Liver (tissue), 9 donors: Measurements from ENCODE around the gene MAGED2. TPM values are rescaled to one million over a fixed set of nuclear protein-coding genes. Genes with fewer than 3 reads are reported as not detected.

Experiments used
- DNase-seq: peaks from one replicate; pipeline ENCODE4 v3.0.0-alpha.2; 2017; ENCODE audit warnings: low spot score
- H3K27ac ChIP-seq, 2 donors: one replicate each; pipeline ENCODE4 v1.7.0; 2013; ENCODE audit warnings: inconsistent platforms in 2 of 2, low read length in 2 of 2, control low read depth in 1 of 2, low read depth in 1 of 2, mild to moderate bottlenecking in 1 of 2
- H3K27me3 ChIP-seq, 4 donors: one replicate each; pipeline versions ENCODE4 v1.6.1 to v1.7.0; 2013; ENCODE audit warnings: low read length in 3 of 4, inconsistent platforms in 1 of 4, mild to moderate bottlenecking in 1 of 4, moderate library complexity in 1 of 4; ENCODE audit not compliant: control insufficient read depth in 4 of 4, insufficient read depth in 4 of 4
- H3K36me3 ChIP-seq, 4 donors: one replicate each; pipeline versions ENCODE4 v1.6.1 to v1.7.0; 2013; ENCODE audit warnings: low read length in 3 of 4, mild to moderate bottlenecking in 3 of 4, low read depth in 1 of 4, moderate library complexity in 1 of 4; ENCODE audit not compliant: control insufficient read depth in 4 of 4, insufficient read depth in 3 of 4
- H3K4me1 ChIP-seq, 4 donors: one replicate each; pipeline versions ENCODE4 v1.6.1 to v1.7.0; 2013; ENCODE audit warnings: low read length in 3 of 4, mild to moderate bottlenecking in 3 of 4, moderate library complexity in 1 of 4; ENCODE audit not compliant: control insufficient read depth in 4 of 4, insufficient read depth in 4 of 4
- H3K4me3 ChIP-seq, 3 donors: one replicate each; pipeline versions ENCODE4 v1.6.1 to v1.7.0; 2013; ENCODE audit warnings: low read length in 3 of 3, control low read depth in 1 of 3, low read depth in 1 of 3, mild to moderate bottlenecking in 1 of 3
- H3K9ac ChIP-seq, 2 donors: one replicate each; pipeline ENCODE4 v1.7.0; 2013; ENCODE audit warnings: low read length in 2 of 2, mild to moderate bottlenecking in 2 of 2, moderate library complexity in 2 of 2, control low read depth in 1 of 2, low read depth in 1 of 2
- H3K9me3 ChIP-seq, 4 donors: one replicate each; pipeline versions ENCODE4 v1.6.1 to v1.7.0; 2013; ENCODE audit warnings: low read length in 3 of 4; ENCODE audit not compliant: control insufficient read depth in 4 of 4
- ATF3 ChIP-seq: IDR thresholded peaks from 2 replicates; pipeline ENCODE4 v1.6.1; 2016; ENCODE audit warnings: antibody characterized with exemption
- EGR1 ChIP-seq, 2 donors: IDR thresholded peaks; 2 replicates each; pipeline ENCODE4 v1.6.1; 2016 to 2018; ENCODE audit warnings: antibody characterized with exemption in 2 of 2, low read depth in 2 of 2
- FOXA1 ChIP-seq: IDR thresholded peaks from 2 replicates; pipeline ENCODE4 v1.6.1; 2016; ENCODE audit warnings: antibody characterized with exemption
- GABPA ChIP-seq, 2 donors: IDR thresholded peaks in 1 of 2; conservative IDR thresholded peaks in 1 of 2; 2 replicates each; pipeline ENCODE4 v1.6.1; 2016; ENCODE audit warnings: antibody characterized with exemption in 2 of 2, mild to moderate bottlenecking in 1 of 2, moderate library complexity in 1 of 2
- HNF4A ChIP-seq, 2 donors: conservative IDR thresholded peaks; 2 replicates each; pipeline ENCODE4 v1.6.1; 2016; ENCODE audit warnings: antibody characterized with exemption in 2 of 2, mild to moderate bottlenecking in 2 of 2
- HNF4G ChIP-seq: IDR thresholded peaks from 2 replicates; pipeline ENCODE4 v1.6.1; 2016; ENCODE audit warnings: antibody characterized with exemption
- NR2F2 ChIP-seq: IDR thresholded peaks from 2 replicates; pipeline ENCODE4 v1.6.1; 2016; ENCODE audit warnings: antibody characterized with exemption
- RXRA ChIP-seq, 2 donors: IDR thresholded peaks; 2 replicates each; pipeline ENCODE4 v1.6.1; 2017 to 2018; ENCODE audit warnings: antibody characterized with exemption in 2 of 2, mild to moderate bottlenecking in 1 of 2
- SP1 ChIP-seq: IDR thresholded peaks from 2 replicates; pipeline ENCODE4 v1.6.1; 2018; ENCODE audit warnings: antibody characterized with exemption, mild to moderate bottlenecking
- YY1 ChIP-seq: IDR thresholded peaks from 2 replicates; pipeline ENCODE4 v1.6.1; 2016; ENCODE audit warnings: antibody characterized with exemption, mild to moderate bottlenecking
- WGBS: extraction: QIAGEN DNeasy Blood & Tissue Kit; methylation state at CpG from one replicate; pipeline ENCODE4 v1.1.7; 2013; 5-methylcytosine and 5-hydroxymethylcytosine counted together
- polyA plus RNA-seq, 2 donors: library from polyadenylated mRNA; stranded (reverse) in 1 of 2; unstranded in 1 of 2; fragments of 200-250 nt in 1 of 2; fragments of >200 nt in 1 of 2; fragmentation: Nextera tagmentation in 1 of 2; extraction: Ambion mirVana in 1 of 2; gene quantifications; one replicate each; pipeline versions ENCODE4 v1.2.1 to v1.2.3, GENCODE V29; 2013 to 2015
- total RNA-seq, 2 donors: library from RNA; depleted of rRNA; stranded (reverse); fragments of >200 nt; gene quantifications; one replicate each; pipeline ENCODE4 v1.2.3, GENCODE V29; 2014
- TF ChIP-seq, protein P1 (sequence below): IDR thresholded peaks from 2 replicates; pipeline ENCODE4 v1.6.1; 2016; ENCODE audit warnings: antibody characterized with exemption
- TF ChIP-seq, protein P2 (sequence below): fragments of 150-350 bp; IDR thresholded peaks from 2 replicates; pipeline ENCODE4 v1.5.1; 2017; ENCODE audit warnings: improper control_type of control experiment, low read depth, low read length; ENCODE audit not compliant: missing input control
- donor health status: healthy.
- donor health status: healthy.
- donor health status: healthy.
- donor health status: healthy.
- donor health status: healthy.

MAGED2 gene
- total and polyA plus RNA-seq, 4 donors = 25.4 to 93.4 (median 31.3) TPM

GRCh38 chrX:54817220-54817820 lies 9.8 kb downstream of the MAGED2 start:
- Histone ChIP-seq H3K4me1 (no peaks in the 10 kb centered on the region), H3K9ac (no peak overlapping the region), H3K4me3 (no peak overlapping the region), H3K27me3 (peaks cover 0 to 3% (median 0%) of the 10 kb centered on the region in 4 donors), H3K27ac (no peak overlapping the region), H3K9me3 (no peaks in the 10 kb centered on the region), H3K36me3 (peaks cover 6 to 31% (median 22%) of the 10 kb centered on the region in 4 donors)
- WGBS = 91% methylated on average over 7 of the region's 7 CpGs
- DNase-seq = no peak
- TF ChIP-seq YY1 (no peak), NR2F2 (no peak), ATF3 (no peak), HNF4G (no peak), SP1 (no peak)

DNA sequence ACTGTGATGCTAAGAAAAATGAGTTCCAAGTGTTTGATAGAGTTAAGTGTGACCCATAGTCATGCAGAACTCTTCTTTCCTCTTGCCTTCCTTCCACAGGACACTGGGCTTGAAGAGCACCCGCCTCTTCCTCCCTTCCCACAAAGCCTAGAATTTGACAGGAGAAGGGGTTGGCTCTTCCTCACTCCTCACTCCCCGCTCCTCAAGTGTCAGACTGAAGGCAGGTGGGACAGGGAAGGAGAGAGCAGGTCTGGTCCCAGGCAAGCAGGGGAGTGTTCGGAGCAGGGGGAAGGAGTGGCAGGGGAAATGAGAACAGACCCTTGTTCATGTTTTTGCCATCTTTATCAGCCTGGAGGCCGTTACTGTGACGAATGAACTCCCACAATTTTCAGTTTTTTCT lies 10.7 kb downstream of the MAGED2 start:
- Histone ChIP-seq H3K36me3 (peaks cover 2 to 23% (median 18%) of the 10 kb centered on the region in 4 donors), H3K27me3 (peaks cover 0 to 3% (median 0%) of the 10 kb centered on the region in 4 donors), H3K27ac (no peak overlapping the region), H3K9ac (no peak overlapping the region), H3K4me3 (no peak overlapping the region), H3K4me1 (no peaks in the 10 kb centered on the region), H3K9me3 (no peaks in the 10 kb centered on the region)
- no peak for DNase-seq
- TF ChIP-seq, protein P1, sequence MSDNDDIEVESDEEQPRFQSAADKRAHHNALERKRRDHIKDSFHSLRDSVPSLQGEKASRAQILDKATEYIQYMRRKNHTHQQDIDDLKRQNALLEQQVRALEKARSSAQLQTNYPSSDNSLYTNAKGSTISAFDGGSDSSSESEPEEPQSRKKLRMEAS = no peak
- no peak for TF ChIP-seq ATF3
- TF ChIP-seq SP1 = no peak
- WGBS = 81% methylated on average over 5 of the region's 5 CpGs

DNA sequence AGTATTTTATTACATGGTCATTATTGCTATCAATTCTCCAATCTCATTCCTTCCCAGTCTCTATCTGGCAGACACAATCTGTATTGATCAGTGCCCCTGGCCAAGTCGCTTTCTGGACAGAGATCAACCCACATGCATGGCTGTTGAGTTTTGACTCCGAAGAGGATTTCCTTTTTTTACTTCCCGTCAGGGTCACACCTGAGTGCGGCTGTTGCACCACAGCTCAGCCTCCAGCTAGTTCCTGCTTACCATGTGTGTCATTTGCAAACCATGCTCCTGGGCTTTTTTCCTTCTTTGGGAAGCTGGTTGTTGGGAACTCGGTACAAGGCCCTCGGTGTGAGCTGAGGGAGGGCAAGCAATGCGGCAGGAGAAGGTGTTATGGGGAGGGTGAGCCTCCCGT lies 11.7 kb downstream of the MAGED2 start:
- H3K36me3 ChIP-seq = peaks cover 1 to 15% (median 11%) of the 10 kb centered on the region in 4 donors
- no peak for DNase-seq
- no peak overlapping the region for H3K9ac ChIP-seq
- H3K4me1 ChIP-seq = no peaks in the 10 kb centered on the region
- peaks cover 0 to under 1% (median 0%) of the 10 kb centered on the region in 4 donors for H3K27me3 ChIP-seq
- H3K4me3 ChIP-seq = no peak overlapping the region
- H3K9me3 ChIP-seq = no peaks in the 10 kb centered on the region
- TF ChIP-seq RXRA (IDR thresholded peaks at IDR 0.05) (peak; percentile 9 to 27), FOXA1 (no peak), GABPA (IDR thresholded peaks at IDR 0.05 in 1 of 2, conservative IDR thresholded peaks at IDR 0.05 in 1 of 2) (no peak), EGR1 (IDR thresholded peaks at IDR 0.05; ENCODE audit: low read depth in 2 of 2) (peak in 1 of 2 donors; percentile 36), HNF4A (conservative IDR thresholded peaks at IDR 0.05) (peak in 1 of 2 donors; percentile 24)
- TF ChIP-seq, protein P1 = peak; percentile 55
- TF ChIP-seq, protein P2, sequence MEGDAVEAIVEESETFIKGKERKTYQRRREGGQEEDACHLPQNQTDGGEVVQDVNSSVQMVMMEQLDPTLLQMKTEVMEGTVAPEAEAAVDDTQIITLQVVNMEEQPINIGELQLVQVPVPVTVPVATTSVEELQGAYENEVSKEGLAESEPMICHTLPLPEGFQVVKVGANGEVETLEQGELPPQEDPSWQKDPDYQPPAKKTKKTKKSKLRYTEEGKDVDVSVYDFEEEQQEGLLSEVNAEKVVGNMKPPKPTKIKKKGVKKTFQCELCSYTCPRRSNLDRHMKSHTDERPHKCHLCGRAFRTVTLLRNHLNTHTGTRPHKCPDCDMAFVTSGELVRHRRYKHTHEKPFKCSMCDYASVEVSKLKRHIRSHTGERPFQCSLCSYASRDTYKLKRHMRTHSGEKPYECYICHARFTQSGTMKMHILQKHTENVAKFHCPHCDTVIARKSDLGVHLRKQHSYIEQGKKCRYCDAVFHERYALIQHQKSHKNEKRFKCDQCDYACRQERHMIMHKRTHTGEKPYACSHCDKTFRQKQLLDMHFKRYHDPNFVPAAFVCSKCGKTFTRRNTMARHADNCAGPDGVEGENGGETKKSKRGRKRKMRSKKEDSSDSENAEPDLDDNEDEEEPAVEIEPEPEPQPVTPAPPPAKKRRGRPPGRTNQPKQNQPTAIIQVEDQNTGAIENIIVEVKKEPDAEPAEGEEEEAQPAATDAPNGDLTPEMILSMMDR = no peak
- H3K27ac ChIP-seq = no peak overlapping the region
- 42% methylated on average over 8 of the region's 8 CpGs for WGBS
